ENCODE results near the gene FBXL17.

Gene FBXL17

DNA sequence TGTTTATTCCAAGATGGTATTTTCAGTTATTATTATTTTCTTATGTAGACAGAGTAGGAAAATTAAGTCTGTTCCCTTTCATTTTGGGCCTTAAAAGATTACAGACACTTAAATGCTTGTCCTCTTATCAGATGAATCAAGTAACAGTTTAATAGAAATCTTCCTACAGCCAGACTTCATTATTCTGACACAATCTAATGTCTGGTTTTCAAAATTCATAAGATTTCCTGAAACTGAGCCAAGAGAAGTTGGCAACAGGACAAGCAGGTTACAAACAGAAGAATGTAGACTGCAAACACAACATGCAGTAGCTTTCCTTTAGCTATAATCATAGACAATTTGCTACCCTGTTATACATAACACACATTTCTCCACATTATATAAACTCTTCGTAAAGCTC, 130.5 kb downstream of the FBXL17 start:
- peak; percentile 41 for DNase-seq (ENCODE audit: low read depth)
- no peak overlapping the region for H3K4me3 ChIP-seq (ENCODE audit: low read length)
- TF ChIP-seq, protein P1, sequence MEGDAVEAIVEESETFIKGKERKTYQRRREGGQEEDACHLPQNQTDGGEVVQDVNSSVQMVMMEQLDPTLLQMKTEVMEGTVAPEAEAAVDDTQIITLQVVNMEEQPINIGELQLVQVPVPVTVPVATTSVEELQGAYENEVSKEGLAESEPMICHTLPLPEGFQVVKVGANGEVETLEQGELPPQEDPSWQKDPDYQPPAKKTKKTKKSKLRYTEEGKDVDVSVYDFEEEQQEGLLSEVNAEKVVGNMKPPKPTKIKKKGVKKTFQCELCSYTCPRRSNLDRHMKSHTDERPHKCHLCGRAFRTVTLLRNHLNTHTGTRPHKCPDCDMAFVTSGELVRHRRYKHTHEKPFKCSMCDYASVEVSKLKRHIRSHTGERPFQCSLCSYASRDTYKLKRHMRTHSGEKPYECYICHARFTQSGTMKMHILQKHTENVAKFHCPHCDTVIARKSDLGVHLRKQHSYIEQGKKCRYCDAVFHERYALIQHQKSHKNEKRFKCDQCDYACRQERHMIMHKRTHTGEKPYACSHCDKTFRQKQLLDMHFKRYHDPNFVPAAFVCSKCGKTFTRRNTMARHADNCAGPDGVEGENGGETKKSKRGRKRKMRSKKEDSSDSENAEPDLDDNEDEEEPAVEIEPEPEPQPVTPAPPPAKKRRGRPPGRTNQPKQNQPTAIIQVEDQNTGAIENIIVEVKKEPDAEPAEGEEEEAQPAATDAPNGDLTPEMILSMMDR (conservative IDR thresholded peaks at IDR 0.05; ENCODE audit: low read depth, low read length): no peak

DNA sequence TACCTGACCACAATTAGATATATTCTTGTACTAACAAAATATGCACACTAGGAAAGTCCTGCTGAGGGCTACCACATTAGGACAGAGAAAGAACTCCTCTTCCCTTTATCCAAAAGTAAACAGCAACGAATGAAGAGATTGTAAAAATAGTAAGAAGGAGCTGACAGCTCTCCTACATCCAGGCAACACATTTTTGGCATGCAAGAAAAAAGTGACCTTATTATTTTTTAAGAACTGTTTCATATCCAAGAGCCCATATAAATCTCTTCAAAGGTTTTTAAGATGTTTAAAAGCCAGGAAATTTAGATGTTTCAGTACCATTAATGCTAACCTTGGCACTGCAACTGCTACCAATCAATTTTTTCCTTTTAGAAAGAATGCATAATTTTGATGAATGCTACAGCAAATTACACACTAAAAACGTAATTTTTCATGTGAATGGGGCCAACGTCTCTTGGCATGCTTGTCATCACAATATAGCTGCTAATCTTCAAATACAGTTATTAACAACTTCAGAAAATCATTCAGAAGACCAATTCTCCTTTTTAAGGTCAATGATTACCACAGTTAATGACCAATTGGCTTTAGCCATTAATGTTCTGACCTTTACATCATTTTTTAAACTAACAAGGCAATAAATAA, 132.0 kb downstream of the FBXL17 start:
- DNase-seq (ENCODE audit: low read depth): no peak
- TF ChIP-seq, protein P1 (conservative IDR thresholded peaks at IDR 0.05; ENCODE audit: low read depth, low read length): no peak

DNA sequence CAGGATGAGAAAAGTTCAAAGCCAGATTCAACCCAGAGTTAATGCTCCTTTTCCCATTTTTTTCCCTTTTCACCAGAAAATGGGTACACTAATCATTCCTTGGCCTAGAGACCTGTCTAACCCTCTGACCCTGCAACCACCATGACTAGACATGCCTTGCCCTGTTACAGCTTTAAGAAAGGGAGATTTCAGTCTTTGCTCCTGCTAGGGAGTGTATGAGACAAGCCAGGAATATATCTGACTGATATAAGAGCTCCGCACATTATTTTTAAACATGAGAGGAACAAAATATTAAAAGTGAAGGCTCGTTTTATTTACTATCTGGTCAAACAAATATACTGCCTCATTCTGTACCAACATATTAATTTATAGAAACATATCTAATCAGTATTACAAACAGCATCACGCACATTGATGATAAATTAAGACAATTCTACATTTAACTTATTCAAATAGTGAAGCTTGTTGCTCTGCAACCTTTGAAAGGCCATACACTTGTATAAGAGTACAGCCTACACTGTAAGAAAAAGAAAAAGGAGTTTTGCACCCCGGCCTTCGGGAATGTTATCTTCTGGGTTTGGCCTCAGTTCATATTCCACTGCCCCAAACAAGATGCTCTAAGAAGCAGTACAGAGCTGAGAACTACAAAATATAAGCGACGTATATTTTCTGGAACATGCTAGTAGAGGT, 132.7 kb downstream of the FBXL17 start:
- no peak overlapping the region for H3K4me3 ChIP-seq (ENCODE audit: low read length)
- DNase-seq (ENCODE audit: low read depth): no peak
- TF ChIP-seq, protein P1 (conservative IDR thresholded peaks at IDR 0.05; ENCODE audit: low read depth, low read length): no peak

More for the DNA sequence above, 132.0 kb downstream of the FBXL17 start:
- no peak overlapping the region for H3K4me3 ChIP-seq (ENCODE audit: low read length)

DNA sequence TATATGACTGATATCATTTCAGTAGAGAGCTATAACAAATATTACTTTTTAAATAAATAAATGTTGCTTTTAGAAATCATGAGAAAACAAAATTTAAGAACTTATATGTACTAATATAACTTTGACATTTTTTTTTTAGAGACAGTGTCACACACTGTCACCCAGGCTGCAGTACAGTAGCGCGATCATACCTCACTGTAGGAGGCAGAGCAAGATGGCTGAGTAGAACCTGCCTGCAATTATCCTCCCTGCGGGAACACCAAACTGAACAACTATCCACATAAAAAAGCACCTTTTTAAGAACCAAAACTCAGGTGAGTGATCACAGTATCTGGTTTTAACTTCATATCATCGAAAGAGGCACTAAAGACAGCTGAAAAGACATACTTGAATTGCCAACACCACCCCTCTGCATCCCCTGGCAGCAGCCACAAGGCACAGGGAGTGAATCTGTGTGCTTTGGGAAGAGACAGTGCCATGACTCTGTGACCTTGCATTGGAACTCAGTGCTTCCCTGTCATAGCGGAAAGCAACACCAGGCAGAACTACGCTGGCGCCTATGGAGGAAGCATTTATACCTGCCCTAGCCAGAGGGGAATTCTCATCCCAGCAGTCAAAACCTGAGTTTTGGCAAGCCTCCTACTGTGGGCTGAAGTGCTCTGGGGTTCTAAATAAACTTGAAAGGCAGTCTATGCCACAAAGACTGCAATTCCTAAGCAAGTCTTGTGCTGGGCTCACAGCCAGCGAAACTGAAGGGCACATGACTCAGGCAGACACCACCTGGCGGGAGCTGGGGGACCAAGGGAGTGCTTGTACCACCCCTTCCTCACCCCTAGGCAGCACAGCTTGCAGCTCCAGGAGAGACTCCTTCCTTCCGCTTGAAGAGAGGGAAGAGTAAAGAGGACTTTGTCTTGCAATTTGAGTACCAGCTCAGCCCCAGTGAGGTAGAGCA, 142.7 kb downstream of the FBXL17 start:
- no peak for DNase-seq (ENCODE audit: low read depth)
- no peak overlapping the region for H3K4me3 ChIP-seq (ENCODE audit: low read length)
- TF ChIP-seq, protein P1 (conservative IDR thresholded peaks at IDR 0.05; ENCODE audit: low read depth, low read length): no peak

DNA sequence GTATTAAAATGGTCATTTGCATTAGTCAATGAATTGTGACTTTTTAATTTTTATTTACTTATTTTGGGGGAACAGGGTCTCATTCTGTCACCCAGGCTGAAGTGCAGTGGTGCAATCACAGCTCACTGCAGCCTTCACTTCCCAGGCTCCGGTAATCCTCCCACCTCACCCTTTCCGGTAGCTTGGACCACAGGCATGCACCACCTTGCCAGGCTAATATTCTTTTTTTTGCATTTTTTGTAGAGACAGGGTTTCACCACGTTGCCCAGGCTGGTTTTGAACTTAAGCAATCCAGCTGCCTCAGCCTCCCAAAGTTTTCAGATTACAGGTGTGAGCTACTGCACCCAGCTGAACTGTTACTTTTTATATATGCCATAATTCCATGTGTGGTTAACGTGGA, 143.4 kb downstream of the FBXL17 start:
- DNase-seq (ENCODE audit: low read depth): no peak
- H3K4me3 ChIP-seq (ENCODE audit: low read length): no peak overlapping the region
- TF ChIP-seq, protein P1 (conservative IDR thresholded peaks at IDR 0.05; ENCODE audit: low read depth, low read length): no peak

DNA sequence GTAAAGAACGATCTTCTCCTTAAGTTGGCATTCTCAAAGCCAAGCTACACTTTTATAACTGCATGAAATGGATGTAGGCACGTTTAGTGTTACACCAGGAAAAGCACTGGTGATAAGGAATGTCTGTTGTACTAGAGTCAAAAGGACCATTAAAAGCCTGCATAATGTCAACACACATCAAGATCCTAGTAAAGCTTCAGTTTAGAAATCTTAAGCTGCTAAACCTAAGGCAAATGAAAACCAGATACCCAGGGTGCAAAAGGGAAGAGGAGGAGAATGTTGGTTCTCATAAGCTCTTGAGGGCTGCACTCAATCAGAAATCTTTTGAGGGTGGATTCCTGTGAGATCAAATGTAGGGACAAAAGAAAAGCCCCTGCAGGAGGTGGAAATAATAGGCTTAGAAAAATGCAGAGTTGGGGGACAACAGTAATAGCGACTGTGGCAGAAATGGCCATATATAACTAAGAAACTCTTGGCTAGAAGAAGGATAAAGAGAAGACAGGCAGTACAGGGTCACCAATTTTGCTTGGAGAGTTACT, 148.2 kb downstream of the FBXL17 start:
- no peak overlapping the region for H3K4me3 ChIP-seq (ENCODE audit: low read length)
- no peak for DNase-seq (ENCODE audit: low read depth)
- TF ChIP-seq, protein P1 (conservative IDR thresholded peaks at IDR 0.05; ENCODE audit: low read depth, low read length): no peak

Measured in retinal pigment epithelial cell (primary cell).